IMR-90 (cell line): Measurements from ENCODE around the gene NPFF. TPM values are rescaled to one million over a fixed set of nuclear protein-coding genes. Genes with fewer than 3 reads are reported as not detected.

Experiments
- ATAC-seq: fragments of 200-7000 bp; cut with Tn5 transposase; 2 replicates; pipeline ENCODE4 v1.9.1; 2020; ENCODE audit warnings: low read depth, mild to moderate bottlenecking, moderate library complexity
- BruUV-seq: library from RNA; stranded (reverse); fragments of 400-500 nt; replicated peaks from 2 replicates; lab custom pipeline; 2021; lab: Mats Ljungman, UMichigan
- CTCF ChIA-PET: fragments of 300-600 bp; formaldehyde crosslinking; extraction: SDS; loops from one replicate; lab custom pipeline; 2021; ENCODE audit warnings: antibody characterized with exemption; lab: Yijun Ruan, JAX
- POLR2A ChIA-PET: fragments of 300-600 bp; sonication (Branson Sonifier 250); formaldehyde crosslinking; loops from one replicate; lab custom pipeline; 2022; ENCODE audit warnings: antibody characterized with exemption; ENCODE audit not compliant: unreplicated experiment; lab: Charles Lee
- DNase-seq: peaks from one replicate; pipeline ENCODE4 v3.0.0; 2013
- H2AFZ ChIP-seq: replicated peaks from 2 replicates; pipeline ENCODE3; 2013; ENCODE audit warnings: low read length, mild to moderate bottlenecking; ENCODE audit not compliant: poor library complexity
- H2AK5ac ChIP-seq: 2 replicates; pipeline ENCODE4 v1.6.1; 2013; ENCODE audit warnings: low read depth, low read length, inconsistent platforms
- H2AK9ac ChIP-seq: replicated peaks from 2 replicates; pipeline ENCODE3; 2013; ENCODE audit warnings: mild to moderate bottlenecking, low read depth, low read length, moderate library complexity; ENCODE audit not compliant: poor library complexity
- H2BK120ac ChIP-seq: 2 replicates; pipeline ENCODE4 v1.6.1; 2013; ENCODE audit warnings: low read depth, low read length, inconsistent platforms
- H2BK15ac ChIP-seq: 3 replicates; pipeline ENCODE4 v1.6.1; 2013; ENCODE audit warnings: low read depth, low read length, inconsistent platforms
- H2BK20ac ChIP-seq: 2 replicates; pipeline ENCODE4 v1.6.1; 2013; ENCODE audit warnings: low read depth, mild to moderate bottlenecking, inconsistent platforms, low read length, moderate library complexity
- H2BK5ac ChIP-seq: 2 replicates; pipeline ENCODE4 v1.6.1; 2013; ENCODE audit warnings: mild to moderate bottlenecking, low read depth, low read length, inconsistent platforms; ENCODE audit not compliant: poor library complexity, severe bottlenecking
- H3K14ac ChIP-seq: replicated peaks from 2 replicates; pipeline ENCODE4 v1.6.1; 2013; ENCODE audit warnings: low read depth, low read length, inconsistent platforms
- H3K18ac ChIP-seq: 2 replicates; pipeline ENCODE4 v1.6.1; 2013; ENCODE audit warnings: low read depth, low read length, control low read depth
- H3K23ac ChIP-seq: 2 replicates; pipeline ENCODE4 v1.6.1; 2013; ENCODE audit warnings: low read depth, low read length, inconsistent platforms
- H3K27ac ChIP-seq: 2 replicates; pipeline ENCODE4 v1.5.1; 2013; ENCODE audit warnings: mild to moderate bottlenecking, control low read depth, low read length; ENCODE audit not compliant: insufficient read depth
- H3K27me3 ChIP-seq: 2 replicates; pipeline ENCODE4 v1.6.1; 2013; ENCODE audit warnings: low read length; ENCODE audit not compliant: control insufficient read depth, insufficient read depth
- H3K36me3 ChIP-seq: 2 replicates; pipeline ENCODE4 v1.6.1; 2013; ENCODE audit warnings: low read length, mixed read lengths; ENCODE audit not compliant: control insufficient read depth, insufficient read depth
- H3K4ac ChIP-seq: 2 replicates; pipeline ENCODE4 v1.6.1; 2013; ENCODE audit warnings: low read depth, low read length, inconsistent platforms
- H3K4me1 ChIP-seq: 2 replicates; pipeline ENCODE4 v1.6.1; 2013; ENCODE audit warnings: low read length, mixed read lengths; ENCODE audit not compliant: control insufficient read depth, insufficient read depth
- H3K4me2 ChIP-seq: 2 replicates; pipeline ENCODE4 v1.6.1; 2013; ENCODE audit warnings: low read depth, mild to moderate bottlenecking, control low read depth, low read length, moderate library complexity
- H3K4me3 ChIP-seq: 2 replicates; pipeline ENCODE4 v1.5.1; 2013; ENCODE audit warnings: low read depth, mild to moderate bottlenecking, control low read depth, low read length, moderate library complexity; ENCODE audit not compliant: insufficient read depth
- H3K56ac ChIP-seq: 2 replicates; pipeline ENCODE4 v1.6.1; 2013; ENCODE audit warnings: low read length, inconsistent platforms; ENCODE audit not compliant: insufficient read depth; ENCODE audit errors: extremely low read depth
- H3K79me1 ChIP-seq, 2 experiments: 2 replicates each; pipeline ENCODE4 v1.6.1; 2013; ENCODE audit warnings: low read length in 2 of 2, inconsistent platforms in 1 of 2, low read depth in 1 of 2
- H3K9ac ChIP-seq: 2 replicates; pipeline ENCODE4 v1.6.1; 2013; ENCODE audit warnings: low read depth, low read length, control low read depth
- H3K9me1 ChIP-seq: 2 replicates; pipeline ENCODE4 v1.6.1; 2013; ENCODE audit warnings: low read length, inconsistent platforms; ENCODE audit not compliant: insufficient read depth
- H3K9me3 ChIP-seq: 2 replicates; pipeline ENCODE4 v1.6.1; 2013; ENCODE audit warnings: low read length; ENCODE audit not compliant: control insufficient read depth, insufficient read depth
- H4K20me1 ChIP-seq: 2 replicates; pipeline ENCODE4 v1.6.1; 2013; ENCODE audit warnings: low read length, inconsistent platforms; ENCODE audit not compliant: insufficient read depth
- H4K5ac ChIP-seq: 2 replicates; pipeline ENCODE4 v1.6.1; 2013; ENCODE audit warnings: mild to moderate bottlenecking, low read depth, low read length, control low read depth
- H4K8ac ChIP-seq, 2 experiments: 2 replicates each; pipeline ENCODE4 v1.6.1; 2013; ENCODE audit warnings: low read depth in 2 of 2, low read length in 2 of 2, control low read depth in 1 of 2, inconsistent platforms in 1 of 2
- H4K91ac ChIP-seq: 2 replicates; pipeline ENCODE4 v1.6.1; 2013; ENCODE audit warnings: low read depth, low read length, inconsistent platforms; ENCODE audit not compliant: insufficient read depth
- BHLHE40 ChIP-seq: fragments of 150-350 bp; IDR thresholded peaks from 2 replicates; pipeline ENCODE4 v1.6.1; 2016; ENCODE audit warnings: mild to moderate bottlenecking, low read depth, low read length
- CEBPB ChIP-seq: IDR thresholded peaks from 2 replicates; pipeline ENCODE4 v1.6.1; 2012; ENCODE audit warnings: low read depth, low read length, improper control_type of control experiment
- CHD1 ChIP-seq: IDR thresholded peaks from 2 replicates; pipeline ENCODE4 v1.6.1; 2012; ENCODE audit warnings: low read depth, low read length, improper control_type of control experiment
- FOS ChIP-seq: fragments of 150-350 bp; IDR thresholded peaks from 2 replicates; pipeline ENCODE4 v1.6.1; 2016; ENCODE audit warnings: low read depth, low read length
- MAFK ChIP-seq: IDR thresholded peaks from 2 replicates; pipeline ENCODE4 v1.6.1; 2012; ENCODE audit warnings: low read depth, low read length, improper control_type of control experiment
- MAZ ChIP-seq: IDR thresholded peaks from 2 replicates; pipeline ENCODE4 v1.6.1; 2012; ENCODE audit warnings: low read depth, mild to moderate bottlenecking, low read length, improper control_type of control experiment, moderate library complexity, borderline replicate concordance
- NFE2L2 ChIP-seq: fragments of 150-350 bp; IDR thresholded peaks from 2 replicates; pipeline ENCODE4 v1.6.1; 2016; ENCODE audit warnings: low read depth, mild to moderate bottlenecking, low read length
- RAD21 ChIP-seq: IDR thresholded peaks from 2 replicates; pipeline ENCODE4 v1.6.1; 2012; ENCODE audit warnings: low read length, improper control_type of control experiment
- RCOR1 ChIP-seq: IDR thresholded peaks from 2 replicates; pipeline ENCODE4 v1.6.1; 2012; ENCODE audit warnings: mild to moderate bottlenecking, low read length, improper control_type of control experiment; ENCODE audit not compliant: insufficient replicate concordance
- WGBS, 2 experiments: methylation state at CpG; one replicate each; pipeline versions ENCODE4 v1.1.5 to v1.1.7; 2013; ENCODE audit warnings: missing lambda C conversion rate in 2 of 2; ENCODE audit not compliant: insufficient read length in 1 of 2; ENCODE audit errors: extremely low coverage in 2 of 2; 5-methylcytosine and 5-hydroxymethylcytosine counted together
- dilution Hi-C: fragments of 300-500 bp; cut with HindIII; formaldehyde crosslinking; loops from one replicate; pipeline ENCODE4 v1.14.3; 2018; ENCODE audit warnings: low sequenced_read_pairs; ENCODE audit not compliant: unreplicated experiment
- in situ Hi-C: fragments of 300-500 bp; cut with MboI; formaldehyde crosslinking; loops from 3 replicates; pipeline ENCODE4 v1.14.3; 2019; ENCODE audit warnings: low sequenced_read_pairs, inconsistent platforms, mixed read lengths
- intact Hi-C: fragments of 100-400 bp; cut with micrococcal nuclease; formaldehyde crosslinking; loops from 2 replicates; pipeline ENCODE4 v1.10.0; 2022
- polyA plus RNA-seq, 3 experiments: library from polyadenylated mRNA; depleted of rRNA; stranded (reverse); fragments of >200 nt; gene quantifications; 2 replicates each; pipeline ENCODE4 v1.2.3, GENCODE V29; 2012; ENCODE audit warnings: low replicate concordance in 1 of 3
- total RNA-seq: library from RNA; depleted of rRNA; stranded (reverse); fragments of >200 nt; gene quantifications from 2 replicates; pipeline ENCODE4 v1.2.3, GENCODE V29; 2012
- TF ChIP-seq, protein P1 (sequence below): fragments of 150-350 bp; IDR thresholded peaks from 2 replicates; pipeline ENCODE4 v1.6.1; 2016; ENCODE audit warnings: low read depth, mild to moderate bottlenecking, low read length, moderate library complexity, borderline replicate concordance
- TF ChIP-seq, protein P2 (sequence below): fragments of 150-350 bp; IDR thresholded peaks from 2 replicates; pipeline ENCODE4 v1.6.1; 2017; ENCODE audit warnings: mild to moderate bottlenecking, antibody characterized with exemption, low read length, low read depth
- TF ChIP-seq, protein P3 (sequence below): conservative IDR thresholded peaks from 2 replicates; pipeline ENCODE4 v1.5.1; 2012; ENCODE audit warnings: mild to moderate bottlenecking, low read depth, low read length, improper control_type of control experiment

The NPFF gene
- total and polyA plus RNA-seq, 2 of the 4 experiments (the other 2 are of a cell fraction): not detected

DNA sequence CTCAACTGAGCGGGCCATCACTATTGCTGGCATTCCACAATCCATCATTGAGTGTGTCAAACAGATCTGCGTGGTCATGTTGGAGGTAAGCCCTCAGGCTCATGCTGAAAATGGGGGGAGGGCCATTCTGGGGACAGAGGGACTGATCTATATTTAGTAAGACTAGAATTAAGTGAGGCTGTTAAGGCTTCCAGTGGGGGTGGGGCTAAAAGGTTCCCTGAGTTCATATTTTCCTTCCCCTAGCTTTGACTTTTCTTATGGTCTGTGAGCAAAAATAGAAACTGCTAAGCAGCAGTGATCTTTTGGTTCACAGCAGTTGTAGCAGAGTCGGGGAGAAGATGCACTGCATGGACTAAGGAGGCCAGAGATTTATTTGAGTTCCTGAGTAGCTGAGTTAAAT lies 46.2 kb downstream of the NPFF start:
- TF ChIP-seq FOS (no peak), BHLHE40 (no peak), CEBPB (no peak), NFE2L2 (no peak), CHD1 (no peak), MAZ (no peak), RAD21 (no peak), MAFK (no peak), RCOR1 (no peak)
- TF ChIP-seq, protein P1, sequence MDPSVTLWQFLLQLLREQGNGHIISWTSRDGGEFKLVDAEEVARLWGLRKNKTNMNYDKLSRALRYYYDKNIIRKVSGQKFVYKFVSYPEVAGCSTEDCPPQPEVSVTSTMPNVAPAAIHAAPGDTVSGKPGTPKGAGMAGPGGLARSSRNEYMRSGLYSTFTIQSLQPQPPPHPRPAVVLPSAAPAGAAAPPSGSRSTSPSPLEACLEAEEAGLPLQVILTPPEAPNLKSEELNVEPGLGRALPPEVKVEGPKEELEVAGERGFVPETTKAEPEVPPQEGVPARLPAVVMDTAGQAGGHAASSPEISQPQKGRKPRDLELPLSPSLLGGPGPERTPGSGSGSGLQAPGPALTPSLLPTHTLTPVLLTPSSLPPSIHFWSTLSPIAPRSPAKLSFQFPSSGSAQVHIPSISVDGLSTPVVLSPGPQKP: no peak
- TF ChIP-seq, protein P2, sequence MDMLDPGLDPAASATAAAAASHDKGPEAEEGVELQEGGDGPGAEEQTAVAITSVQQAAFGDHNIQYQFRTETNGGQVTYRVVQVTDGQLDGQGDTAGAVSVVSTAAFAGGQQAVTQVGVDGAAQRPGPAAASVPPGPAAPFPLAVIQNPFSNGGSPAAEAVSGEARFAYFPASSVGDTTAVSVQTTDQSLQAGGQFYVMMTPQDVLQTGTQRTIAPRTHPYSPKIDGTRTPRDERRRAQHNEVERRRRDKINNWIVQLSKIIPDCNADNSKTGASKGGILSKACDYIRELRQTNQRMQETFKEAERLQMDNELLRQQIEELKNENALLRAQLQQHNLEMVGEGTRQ: no peak
- TF ChIP-seq, protein P3, sequence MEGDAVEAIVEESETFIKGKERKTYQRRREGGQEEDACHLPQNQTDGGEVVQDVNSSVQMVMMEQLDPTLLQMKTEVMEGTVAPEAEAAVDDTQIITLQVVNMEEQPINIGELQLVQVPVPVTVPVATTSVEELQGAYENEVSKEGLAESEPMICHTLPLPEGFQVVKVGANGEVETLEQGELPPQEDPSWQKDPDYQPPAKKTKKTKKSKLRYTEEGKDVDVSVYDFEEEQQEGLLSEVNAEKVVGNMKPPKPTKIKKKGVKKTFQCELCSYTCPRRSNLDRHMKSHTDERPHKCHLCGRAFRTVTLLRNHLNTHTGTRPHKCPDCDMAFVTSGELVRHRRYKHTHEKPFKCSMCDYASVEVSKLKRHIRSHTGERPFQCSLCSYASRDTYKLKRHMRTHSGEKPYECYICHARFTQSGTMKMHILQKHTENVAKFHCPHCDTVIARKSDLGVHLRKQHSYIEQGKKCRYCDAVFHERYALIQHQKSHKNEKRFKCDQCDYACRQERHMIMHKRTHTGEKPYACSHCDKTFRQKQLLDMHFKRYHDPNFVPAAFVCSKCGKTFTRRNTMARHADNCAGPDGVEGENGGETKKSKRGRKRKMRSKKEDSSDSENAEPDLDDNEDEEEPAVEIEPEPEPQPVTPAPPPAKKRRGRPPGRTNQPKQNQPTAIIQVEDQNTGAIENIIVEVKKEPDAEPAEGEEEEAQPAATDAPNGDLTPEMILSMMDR: no peak
- Histone ChIP-seq H3K23ac (no peak overlapping the region; the same call in 1 of the 2 replicates), H4K91ac (no peak overlapping the region), H3K14ac (no peak overlapping the region), H3K79me1 (peaks cover 46 to 78% of the 10 kb centered on the region in 2 experiments), H2AK9ac (no peak overlapping the region), H3K4me2 (no peak overlapping the region), H3K18ac (no peak overlapping the region), H4K8ac (no peak overlapping the region), H3K9me1 (no peaks in the 10 kb centered on the region), H3K27me3 (no peaks in the 10 kb centered on the region), H2BK5ac (no peak overlapping the region), H3K4ac (no peak overlapping the region), H3K56ac (no peak overlapping the region), H3K36me3 (peaks cover 80% of the 10 kb centered on the region), H4K20me1 (peaks cover 95% of the 10 kb centered on the region), H2BK20ac (no peak overlapping the region), H3K27ac (no peak overlapping the region), H4K5ac (no peak overlapping the region), H2AK5ac (no peak overlapping the region; the same call in 1 of the 2 replicates), H3K9ac (no peak overlapping the region), H3K4me1 (peaks cover 8% of the 10 kb centered on the region), H3K4me3 (no peak overlapping the region), H2AFZ (no peak overlapping the region), H2BK15ac (no peak overlapping the region), H3K9me3 (no peaks in the 10 kb centered on the region), H2BK120ac (no peak overlapping the region)
- in situ Hi-C loops: no loop called here
- POLR2A ChIA-PET: no interaction called here
- no TSS peak for BruUV-seq
- no peak for DNase-seq
- CTCF ChIA-PET: interaction anchor here (0.6 kb wide), 1 partner anchor 139 kb away, joined by 4 read pairs; no protein-coding TSS in a partner anchor
- dilution Hi-C loops: no loop called here
- WGBS, 2 experiments: no CpG with 5 or more reads among the region's 3 CpGs
- intact Hi-C loops: no loop called here
- ATAC-seq: no peak
